ENCODE data around the gene TTYH3.

TTYH3 gene

GRCh38 chr7:2621061-2621828 lies 10.5 kb upstream of the TTYH3 start:
- DNase-seq (ENCODE audit: low spot score in 2 of 2): no peak
- H3K27ac Mint-ChIP-seq: no peak overlapping the region
- no peak overlapping the region for H3K4me3 Mint-ChIP-seq
- H3K9me3 Mint-ChIP-seq: no peaks in the 10 kb centered on the region
- H3K36me3 Mint-ChIP-seq: no peaks in the 10 kb centered on the region
- ATAC-seq: no peak
- H3K4me1 Mint-ChIP-seq: no peaks in the 10 kb centered on the region

- no peak for DNase-seq (ENCODE audit: low spot score in 2 of 2)
- Mint-ChIP-seq H3K27ac (no peak overlapping the region), H3K4me1 (no peaks in the 10 kb centered on the region), H3K4me3 (no peak overlapping the region), H3K36me3 (no peaks in the 10 kb centered on the region), H3K9me3 (no peaks in the 10 kb centered on the region)
- ATAC-seq: no peak
Observed at GRCh38 chr7:2621948-2622640, 9.7 kb upstream of the TTYH3 start.

GRCh38 chr7:2622869-2623697 lies 8.7 kb upstream of the TTYH3 start:
- Mint-ChIP-seq H3K4me3 (no peak overlapping the region), H3K4me1 (no peaks in the 10 kb centered on the region), H3K9me3 (no peaks in the 10 kb centered on the region), H3K27ac (no peak overlapping the region), H3K36me3 (no peaks in the 10 kb centered on the region)
- no peak for DNase-seq (ENCODE audit: low spot score in 2 of 2)
- no peak for ATAC-seq

- ATAC-seq (no peak), DNase-seq (ENCODE audit: low spot score in 2 of 2) (no peak)
- no peaks in the 10 kb centered on the region for H3K36me3 Mint-ChIP-seq
- H3K27ac Mint-ChIP-seq: no peak overlapping the region
- H3K4me3 Mint-ChIP-seq: no peak overlapping the region
- no peaks in the 10 kb centered on the region for H3K9me3 Mint-ChIP-seq
- H3K4me1 Mint-ChIP-seq: no peaks in the 10 kb centered on the region
Observed at GRCh38 chr7:2623698-2624014, 8.1 kb upstream of the TTYH3 start.

DNA sequence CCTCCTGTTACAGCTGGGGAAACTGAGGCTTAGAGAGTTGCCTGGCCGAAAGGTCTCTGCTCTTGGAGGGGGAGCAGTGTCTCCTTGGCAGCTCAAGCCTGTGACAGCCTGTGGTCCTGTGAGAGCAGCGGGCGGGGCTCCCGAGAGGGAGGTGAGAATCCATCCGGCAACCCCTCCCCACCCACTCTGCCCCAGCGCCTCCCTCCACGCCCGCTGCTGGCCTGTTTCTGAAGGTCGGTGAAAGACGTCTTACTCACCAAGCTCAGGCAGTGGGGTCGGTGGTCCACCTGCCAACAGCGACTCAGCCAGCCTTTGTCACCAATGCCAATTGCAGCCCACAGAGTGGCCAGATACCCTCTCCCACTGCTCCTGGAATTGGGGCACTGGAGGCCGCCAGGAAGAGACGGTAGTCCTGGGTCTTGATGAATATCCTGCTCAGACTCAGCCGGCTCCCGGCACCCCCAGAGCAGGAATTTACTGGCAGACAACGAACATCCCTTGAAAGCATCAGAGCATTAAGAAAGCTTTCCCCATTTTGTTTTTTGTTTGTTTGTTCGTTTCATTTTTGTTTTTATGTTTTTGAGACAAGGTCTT lies 7.4 kb upstream of the TTYH3 start:
- Mint-ChIP-seq H3K9me3 (no peaks in the 10 kb centered on the region), H3K4me3 (no peak overlapping the region), H3K27ac (no peak overlapping the region), H3K36me3 (no peaks in the 10 kb centered on the region), H3K4me1 (no peaks in the 10 kb centered on the region)
- DNase-seq (ENCODE audit: low spot score in 2 of 2) (no peak), ATAC-seq (no peak)

DNA sequence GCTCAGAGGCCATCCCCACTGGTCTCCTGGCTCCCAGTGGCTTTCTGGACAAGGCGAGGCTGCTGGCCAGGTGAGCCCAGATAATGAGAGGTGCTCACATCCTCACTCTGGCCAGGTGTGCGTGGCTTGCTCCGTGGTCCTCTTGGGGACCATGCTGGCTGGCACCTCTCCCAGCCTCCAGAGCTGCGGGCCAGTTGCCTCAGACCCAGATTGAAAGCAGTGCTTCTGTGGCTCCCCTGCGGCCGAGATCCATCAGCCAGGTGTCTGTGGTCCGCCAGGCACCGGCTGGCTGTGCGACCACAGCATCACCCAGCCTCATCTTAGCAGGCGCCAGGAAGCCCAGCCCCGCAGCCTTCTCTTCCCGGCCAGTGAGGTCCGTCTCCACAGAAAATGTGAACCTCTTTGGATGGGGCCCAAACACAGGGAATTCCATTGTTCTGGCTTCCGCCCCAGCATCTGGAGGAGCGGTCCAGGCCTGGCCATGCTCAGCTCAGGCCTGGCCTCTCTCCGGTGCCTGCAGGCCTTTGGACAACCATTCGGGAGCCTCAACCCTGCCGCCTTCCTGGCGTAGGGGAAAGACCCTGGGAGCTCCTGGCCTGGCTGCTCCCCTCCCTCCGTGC lies 5.2 kb upstream of the TTYH3 start:
- no peak for ATAC-seq
- H3K4me1 Mint-ChIP-seq: peaks cover 6% of the 10 kb centered on the region
- H3K9me3 Mint-ChIP-seq: no peaks in the 10 kb centered on the region
- no peak overlapping the region for H3K4me3 Mint-ChIP-seq
- no peak overlapping the region for H3K27ac Mint-ChIP-seq
- H3K36me3 Mint-ChIP-seq: no peaks in the 10 kb centered on the region
- no peak for DNase-seq (ENCODE audit: low spot score in 2 of 2)

- ATAC-seq (no peak), DNase-seq (ENCODE audit: low spot score in 2 of 2) (no peak)
- no peak overlapping the region for H3K27ac Mint-ChIP-seq
- no peak overlapping the region for H3K4me3 Mint-ChIP-seq
- H3K4me1 Mint-ChIP-seq: peaks cover 6% of the 10 kb centered on the region
- H3K9me3 Mint-ChIP-seq: no peaks in the 10 kb centered on the region
- H3K36me3 Mint-ChIP-seq: no peaks in the 10 kb centered on the region
Observed at GRCh38 chr7:2627258-2628129, 4.3 kb upstream of the TTYH3 start.

- Mint-ChIP-seq H3K27ac (no peak overlapping the region), H3K9me3 (no peaks in the 10 kb centered on the region), H3K4me1 (peaks cover 7% of the 10 kb centered on the region)
Observed at GRCh38 chr7:2628130-2628482, 3.7 kb upstream of the TTYH3 start.

DNA sequence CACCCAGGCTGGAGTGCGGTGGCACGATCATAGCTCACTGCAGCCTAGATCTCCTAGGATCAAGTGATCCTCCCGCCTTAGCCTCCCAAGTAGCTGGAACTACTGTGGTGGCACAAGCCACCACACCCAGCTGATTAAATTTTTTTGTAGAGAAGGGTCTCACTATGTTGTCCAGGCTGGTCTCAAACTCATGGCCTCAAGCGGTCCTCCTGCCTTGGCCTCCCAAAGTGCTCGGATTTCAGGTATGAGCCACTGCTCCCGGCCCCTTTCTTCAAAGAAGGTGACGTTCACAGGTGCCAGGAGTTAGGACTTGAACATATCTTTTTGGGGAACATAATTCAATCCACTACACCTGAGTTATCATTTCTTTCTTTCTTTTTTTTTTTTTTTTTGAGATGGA lies 2.9 kb upstream of the TTYH3 start:
- ATAC-seq (no peak), DNase-seq (ENCODE audit: low spot score in 2 of 2) (no peak)
- Mint-ChIP-seq H3K36me3 (no peaks in the 10 kb centered on the region), H3K4me3 (no peak overlapping the region), H3K27ac (no peak overlapping the region), H3K9me3 (no peaks in the 10 kb centered on the region), H3K4me1 (peaks cover 15% of the 10 kb centered on the region)

More at GRCh38 chr7:2628130-2628482, 3.7 kb upstream of the TTYH3 start:
- DNase-seq (ENCODE audit: low spot score in 2 of 2): no peak
- ATAC-seq: no peak
- Mint-ChIP-seq H3K36me3 (no peaks in the 10 kb centered on the region), H3K4me3 (no peak overlapping the region)

DNA sequence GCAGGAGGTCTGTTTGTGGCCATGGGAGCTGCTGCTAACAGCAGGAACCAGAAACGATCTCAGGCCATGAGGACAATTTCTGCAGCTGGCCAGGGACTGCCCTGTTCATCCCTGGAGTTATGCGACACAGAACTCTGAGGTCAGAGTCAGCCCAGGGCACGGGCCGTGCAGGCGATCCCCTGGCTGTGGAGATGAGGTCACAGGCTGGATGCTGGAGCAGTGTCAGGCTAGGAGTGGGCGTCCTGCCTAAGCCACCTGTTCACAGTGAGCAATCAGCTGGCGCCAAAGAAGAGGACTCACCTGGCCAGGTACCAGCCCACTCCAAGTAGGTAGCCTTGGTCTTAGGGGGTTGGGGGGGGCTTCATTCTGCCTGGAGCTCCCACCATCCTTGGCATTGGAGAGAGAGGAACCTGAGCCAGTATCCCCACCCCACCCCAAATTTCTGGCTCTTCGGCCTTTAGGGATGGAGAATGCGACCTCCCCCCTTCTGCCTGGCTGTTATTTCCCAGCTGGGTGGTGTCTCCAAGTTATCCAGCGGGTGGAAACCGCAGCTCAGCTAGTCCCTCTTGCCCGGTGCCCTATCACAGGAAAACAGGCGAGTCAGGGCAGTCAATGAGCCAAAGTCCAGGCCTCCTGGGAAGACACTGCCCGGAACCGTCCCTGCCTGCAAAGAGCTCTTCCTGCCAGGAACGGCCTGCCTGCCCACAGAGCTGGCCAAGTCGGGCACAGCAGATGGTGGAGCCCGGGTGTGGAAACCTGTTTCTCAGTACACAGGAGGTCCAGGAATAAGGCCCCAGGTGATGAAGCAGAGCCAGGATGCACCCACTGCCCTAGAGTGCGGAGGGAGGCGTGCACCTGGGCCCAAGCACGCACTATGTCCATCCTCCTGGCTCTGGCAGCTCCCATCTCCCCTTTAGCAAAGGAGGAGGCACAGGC lies 1.8 kb upstream of the TTYH3 start:
- Mint-ChIP-seq H3K4me1 (peaks cover 20% of the 10 kb centered on the region), H3K9me3 (no peaks in the 10 kb centered on the region), H3K27ac (no peak overlapping the region), H3K36me3 (no peaks in the 10 kb centered on the region), H3K4me3 (no peak overlapping the region)
- DNase-seq (ENCODE audit: low spot score in 2 of 2) (no peak), ATAC-seq (no peak)

DNA sequence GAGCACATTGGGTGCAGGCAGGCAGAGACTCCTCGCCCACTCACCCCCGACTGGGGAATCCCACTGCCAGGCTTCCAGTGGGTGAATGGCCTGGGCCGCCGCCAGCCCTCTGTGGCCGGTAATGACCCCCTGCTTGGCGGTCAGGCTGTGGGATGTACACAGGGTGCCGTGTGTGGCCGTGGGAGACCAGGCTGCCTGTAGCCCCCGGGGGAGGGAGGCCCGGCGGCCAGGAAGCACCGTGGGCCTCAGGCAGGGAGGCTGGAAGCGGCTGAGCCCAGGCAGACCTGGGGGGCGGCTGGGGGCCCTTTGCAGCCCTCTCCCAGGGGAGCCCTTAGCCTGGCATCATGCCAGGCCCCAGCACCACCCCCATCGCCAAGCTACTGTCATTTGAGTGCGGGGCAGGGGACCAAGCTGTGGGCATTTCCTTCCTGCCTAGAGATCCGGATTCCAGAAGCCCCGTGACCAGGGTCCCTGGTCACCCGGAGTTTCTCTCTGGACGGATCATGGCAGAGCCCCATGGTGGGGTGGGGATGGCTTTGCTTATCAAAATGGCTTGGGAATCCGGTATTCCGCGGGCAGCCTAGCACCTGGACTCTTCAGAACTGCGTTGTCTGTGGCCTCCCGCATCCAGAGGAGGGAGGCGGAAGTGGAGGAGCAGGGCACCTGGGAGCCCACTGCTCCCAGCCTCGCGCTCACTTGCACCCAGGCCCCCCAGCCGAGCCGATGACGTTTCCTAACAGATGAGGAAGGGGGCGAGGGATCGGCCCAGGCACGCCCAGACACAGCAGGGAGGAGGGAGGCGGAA lies 1.1 kb downstream of the TTYH3 start:
- H3K9me3 Mint-ChIP-seq: no peaks in the 10 kb centered on the region
- no peaks in the 10 kb centered on the region for H3K36me3 Mint-ChIP-seq
- H3K4me1 Mint-ChIP-seq: peaks cover 25% of the 10 kb centered on the region
- H3K27ac Mint-ChIP-seq: peak overlapping the region; percentile 94
- H3K4me3 Mint-ChIP-seq: peak overlapping the region; percentile 97
- ATAC-seq (peak; percentile 24), DNase-seq (ENCODE audit: low spot score in 2 of 2) (peak; percentile 48 to 55)

DNA sequence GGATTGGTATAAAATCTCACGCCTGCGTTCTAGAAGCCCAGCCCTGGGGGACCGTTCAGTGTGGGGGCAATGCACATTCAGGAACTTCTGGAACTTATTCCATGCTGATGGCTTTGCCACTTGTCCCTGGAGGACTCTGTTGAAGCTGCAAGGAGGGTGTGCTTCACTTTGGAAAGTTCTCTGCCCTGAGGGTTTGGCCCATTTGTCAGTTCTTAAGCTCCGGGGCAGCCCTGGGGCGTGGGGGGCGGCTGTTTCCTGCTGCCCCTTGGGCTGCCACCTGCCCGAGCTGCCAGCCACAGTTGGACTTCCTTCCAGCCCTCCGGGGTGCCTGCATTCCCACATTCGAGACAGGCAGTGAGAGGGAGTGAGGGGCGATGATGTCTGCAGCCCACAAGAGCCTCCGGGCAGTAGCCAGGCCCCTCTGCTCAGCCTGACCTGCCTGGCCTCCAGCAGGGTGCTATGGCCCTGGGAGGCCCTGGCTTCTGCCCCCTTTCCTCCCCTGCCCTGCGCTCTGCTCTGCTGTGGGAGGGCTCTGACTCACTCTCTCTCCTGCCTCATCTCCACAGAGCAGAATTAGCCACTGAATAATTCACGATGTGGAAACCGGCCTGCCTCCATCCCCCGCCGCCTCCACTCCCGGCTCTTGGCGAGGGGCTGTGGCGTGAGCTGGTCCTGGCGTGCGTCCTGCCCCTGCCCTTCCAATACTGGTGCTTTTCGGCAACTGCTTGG lies 1.9 kb downstream of the TTYH3 start:
- Mint-ChIP-seq H3K9me3 (no peaks in the 10 kb centered on the region), H3K27ac (peak overlapping the region; percentile 94), H3K36me3 (no peaks in the 10 kb centered on the region), H3K4me3 (peak overlapping the region; percentile 97), H3K4me1 (peaks cover 25% of the 10 kb centered on the region)
- ATAC-seq: peak; percentile 75
- peak; percentile 24 to 64 for DNase-seq (ENCODE audit: low spot score in 2 of 2)
